PC-9 (cell line): ENCODE measurements around the gene ZDHHC19.

Experiments
- EZH2 ChIP-seq: fragments of 200-600 bp; sonication (generic); IDR thresholded peaks from 2 replicates; pipeline ENCODE4 v1.8.0; 2017; ENCODE audit warnings: antibody characterized with exemption, low read depth
- TF ChIP-seq, protein P1 (sequence below): fragments of 200-600 bp; sonication (generic); conservative IDR thresholded peaks from 2 replicates; pipeline ENCODE4 v1.6.1; 2017; ENCODE audit warnings: mixed run types, antibody characterized with exemption, mild to moderate bottlenecking, moderate library complexity

- TF ChIP-seq, protein P1, sequence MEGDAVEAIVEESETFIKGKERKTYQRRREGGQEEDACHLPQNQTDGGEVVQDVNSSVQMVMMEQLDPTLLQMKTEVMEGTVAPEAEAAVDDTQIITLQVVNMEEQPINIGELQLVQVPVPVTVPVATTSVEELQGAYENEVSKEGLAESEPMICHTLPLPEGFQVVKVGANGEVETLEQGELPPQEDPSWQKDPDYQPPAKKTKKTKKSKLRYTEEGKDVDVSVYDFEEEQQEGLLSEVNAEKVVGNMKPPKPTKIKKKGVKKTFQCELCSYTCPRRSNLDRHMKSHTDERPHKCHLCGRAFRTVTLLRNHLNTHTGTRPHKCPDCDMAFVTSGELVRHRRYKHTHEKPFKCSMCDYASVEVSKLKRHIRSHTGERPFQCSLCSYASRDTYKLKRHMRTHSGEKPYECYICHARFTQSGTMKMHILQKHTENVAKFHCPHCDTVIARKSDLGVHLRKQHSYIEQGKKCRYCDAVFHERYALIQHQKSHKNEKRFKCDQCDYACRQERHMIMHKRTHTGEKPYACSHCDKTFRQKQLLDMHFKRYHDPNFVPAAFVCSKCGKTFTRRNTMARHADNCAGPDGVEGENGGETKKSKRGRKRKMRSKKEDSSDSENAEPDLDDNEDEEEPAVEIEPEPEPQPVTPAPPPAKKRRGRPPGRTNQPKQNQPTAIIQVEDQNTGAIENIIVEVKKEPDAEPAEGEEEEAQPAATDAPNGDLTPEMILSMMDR = no peak
- TF ChIP-seq EZH2 = no peak
Measured at GRCh38 chr3:196240424-196240823, 29.2 kb upstream of the ZDHHC19 start.
